Activated naive CD8-positive, alpha-beta T cell treated with anti-CD3 and anti-CD28 coated beads, Interleukin-2, amount 10 ng/mL, durations not matched to agents 7 days and 5 days (primary cell): ENCODE results near the gene CCL11. TPM values are rescaled to one million over a fixed set of nuclear protein-coding genes. Genes with fewer than 3 reads are reported as not detected.

Experiments used
- ATAC-seq: fragments of 150-1000 bp; cut with Tn5 transposase; one replicate; pipeline ENCODE4 v1.10.0; 2021; ENCODE audit warnings: low read depth, moderate library complexity
- POLR2A ChIA-PET: fragments of 350-600 bp; sonication (Branson Sonifier 250); formaldehyde crosslinking; loops from one replicate; lab custom pipeline; 2021; ENCODE audit warnings: antibody characterized with exemption; lab: Charles Lee
- DNase-seq: peaks from one replicate; pipeline ENCODE4 v3.0.0; 2021
- H3K27ac Mint-ChIP-seq: one replicate; pipeline ENCODE4 v1.8.0; 2022; ENCODE audit warnings: mild to moderate bottlenecking, mixed read lengths
- H3K27me3 Mint-ChIP-seq: one replicate; pipeline ENCODE4 v1.8.0; 2022; ENCODE audit warnings: mild to moderate bottlenecking, moderate library complexity, mixed read lengths
- H3K36me3 Mint-ChIP-seq: one replicate; pipeline ENCODE4 v1.8.0; 2021; ENCODE audit warnings: mild to moderate bottlenecking, mixed read lengths
- H3K4me1 Mint-ChIP-seq: one replicate; pipeline ENCODE4 v1.8.0; 2021; ENCODE audit warnings: mixed read lengths
- H3K4me3 Mint-ChIP-seq: one replicate; pipeline ENCODE4 v1.8.0; 2022; ENCODE audit warnings: mild to moderate bottlenecking, moderate library complexity, mixed read lengths
- H3K9me3 Mint-ChIP-seq: one replicate; pipeline ENCODE4 v1.8.0; 2021; ENCODE audit warnings: mixed read lengths
- total RNA-seq, 2 experiments: library from RNA; stranded (reverse); gene quantifications; one replicate each; pipeline ENCODE4 v1.2.3, GENCODE V29; 2021

CCL11 gene
- total RNA-seq, 2 experiments from 2014 or later: not detected

GRCh38 chr17:34252095-34252443 lies 33.5 kb upstream of the CCL11 start:
- Mint-ChIP-seq H3K27me3 (peaks cover 18% of the 10 kb centered on the region), H3K27ac (no peak overlapping the region), H3K9me3 (no peaks in the 10 kb centered on the region), H3K4me3 (no peak overlapping the region), H3K36me3 (no peaks in the 10 kb centered on the region), H3K4me1 (no peaks in the 10 kb centered on the region)
- DNase-seq (no peak), ATAC-seq (no peak)
- POLR2A ChIA-PET: no interaction called here

GRCh38 chr17:34252444-34253138 lies 33.0 kb upstream of the CCL11 start:
- ATAC-seq (no peak), DNase-seq (no peak)
- Mint-ChIP-seq H3K4me1 (no peaks in the 10 kb centered on the region), H3K27ac (no peak overlapping the region), H3K27me3 (peaks cover 21% of the 10 kb centered on the region), H3K36me3 (no peaks in the 10 kb centered on the region), H3K9me3 (no peaks in the 10 kb centered on the region), H3K4me3 (no peak overlapping the region)
- POLR2A ChIA-PET: no interaction called here

- Mint-ChIP-seq H3K4me3 (no peak overlapping the region), H3K27ac (no peak overlapping the region), H3K27me3 (peaks cover 21% of the 10 kb centered on the region), H3K9me3 (no peaks in the 10 kb centered on the region), H3K4me1 (no peaks in the 10 kb centered on the region), H3K36me3 (no peaks in the 10 kb centered on the region)
- ATAC-seq (no peak), DNase-seq (no peak)
- POLR2A ChIA-PET: no interaction called here
Measured at GRCh38 chr17:34253139-34253525, 32.4 kb upstream of the CCL11 start.

- Mint-ChIP-seq H3K27me3 (peaks cover 20% of the 10 kb centered on the region), H3K4me1 (no peaks in the 10 kb centered on the region), H3K36me3 (no peaks in the 10 kb centered on the region), H3K4me3 (no peak overlapping the region), H3K9me3 (no peaks in the 10 kb centered on the region), H3K27ac (no peak overlapping the region)
- no peak for ATAC-seq
- POLR2A ChIA-PET: no interaction called here
- no peak for DNase-seq
Measured at GRCh38 chr17:34254146-34254545, 31.4 kb upstream of the CCL11 start.

GRCh38 chr17:34254651-34255380 lies 30.7 kb upstream of the CCL11 start, which contains the start of gene CCL2:
Gene CCL2 (plus strand): TSS chr17:34255285. CDS start chr17:34255350, 65 bp downstream.
- POLR2A ChIA-PET: no interaction called here
- Mint-ChIP-seq H3K9me3 (no peaks in the 10 kb centered on the region), H3K4me1 (peaks cover 2% of the 10 kb centered on the region), H3K4me3 (no peak within 1 kb of the TSS), H3K27me3 (peaks cover 18% of the 10 kb centered on the region), H3K36me3 (no peaks in the 10 kb centered on the region), H3K27ac (no peak within 1 kb of the TSS)
- ATAC-seq (no peak), DNase-seq (no peak)

- DNase-seq: no peak
- peaks cover 18% of the 10 kb centered on the region for H3K27me3 Mint-ChIP-seq
Measured at GRCh38 chr17:34255381-34255732, 30.2 kb upstream of the CCL11 start.

GRCh38 chr17:34255841-34256240 lies 29.7 kb upstream of the CCL11 start:
- Mint-ChIP-seq H3K4me3 (no peak overlapping the region), H3K4me1 (peaks cover 2% of the 10 kb centered on the region), H3K27ac (no peak overlapping the region), H3K9me3 (no peaks in the 10 kb centered on the region), H3K36me3 (no peaks in the 10 kb centered on the region), H3K27me3 (peaks cover 18% of the 10 kb centered on the region)
- no peak for DNase-seq
- no peak for ATAC-seq
- POLR2A ChIA-PET: no interaction called here

More at GRCh38 chr17:34255381-34255732, 30.2 kb upstream of the CCL11 start:
- no peak for ATAC-seq
- H3K4me1 Mint-ChIP-seq: peaks cover 2% of the 10 kb centered on the region
- H3K4me3 Mint-ChIP-seq: no peak overlapping the region
- H3K27ac Mint-ChIP-seq: no peak overlapping the region
- POLR2A ChIA-PET: no interaction called here
- H3K36me3 Mint-ChIP-seq: no peaks in the 10 kb centered on the region
- H3K9me3 Mint-ChIP-seq: no peaks in the 10 kb centered on the region

- Mint-ChIP-seq H3K4me1 (peaks cover 6% of the 10 kb centered on the region), H3K36me3 (no peaks in the 10 kb centered on the region), H3K4me3 (no peak overlapping the region), H3K9me3 (no peaks in the 10 kb centered on the region), H3K27ac (no peak overlapping the region), H3K27me3 (peaks cover 20% of the 10 kb centered on the region)
- ATAC-seq (no peak), DNase-seq (no peak)
- POLR2A ChIA-PET: no interaction called here
Measured at GRCh38 chr17:34257299-34257985, 28.1 kb upstream of the CCL11 start.

GRCh38 chr17:34257986-34258326 lies 27.6 kb upstream of the CCL11 start:
- peaks cover 17% of the 10 kb centered on the region for H3K27me3 Mint-ChIP-seq
- POLR2A ChIA-PET: no interaction called here
- H3K9me3 Mint-ChIP-seq: no peaks in the 10 kb centered on the region
- DNase-seq: no peak
- no peaks in the 10 kb centered on the region for H3K36me3 Mint-ChIP-seq
- H3K27ac Mint-ChIP-seq: no peak overlapping the region
- peaks cover 6% of the 10 kb centered on the region for H3K4me1 Mint-ChIP-seq
- no peak for ATAC-seq
- no peak overlapping the region for H3K4me3 Mint-ChIP-seq

- POLR2A ChIA-PET: no interaction called here
- Mint-ChIP-seq H3K4me3 (no peak overlapping the region), H3K27me3 (peaks cover 11% of the 10 kb centered on the region), H3K9me3 (no peaks in the 10 kb centered on the region), H3K27ac (no peak overlapping the region), H3K4me1 (peaks cover 6% of the 10 kb centered on the region), H3K36me3 (no peaks in the 10 kb centered on the region)
- ATAC-seq (no peak), DNase-seq (no peak)
Measured at GRCh38 chr17:34259146-34259545, 26.4 kb upstream of the CCL11 start.

- no peaks in the 10 kb centered on the region for H3K36me3 Mint-ChIP-seq
- no peaks in the 10 kb centered on the region for H3K9me3 Mint-ChIP-seq
- DNase-seq (no peak), ATAC-seq (no peak)
- POLR2A ChIA-PET: no interaction called here
- H3K27ac Mint-ChIP-seq: no peak overlapping the region
- peaks cover 6% of the 10 kb centered on the region for H3K4me1 Mint-ChIP-seq
- H3K4me3 Mint-ChIP-seq: no peak overlapping the region
- peaks cover 25% of the 10 kb centered on the region for H3K27me3 Mint-ChIP-seq
Measured at GRCh38 chr17:34260861-34261260, 24.7 kb upstream of the CCL11 start.

GRCh38 chr17:34261568-34262337 lies 23.8 kb upstream of the CCL11 start:
- H3K27me3 Mint-ChIP-seq: peaks cover 30% of the 10 kb centered on the region

GRCh38 chr17:34265711-34266110 lies 19.8 kb upstream of the CCL11 start:
- Mint-ChIP-seq H3K27ac (no peak overlapping the region), H3K9me3 (no peaks in the 10 kb centered on the region), H3K4me1 (peaks cover 4% of the 10 kb centered on the region), H3K4me3 (no peak overlapping the region), H3K36me3 (no peaks in the 10 kb centered on the region), H3K27me3 (peaks cover 44% of the 10 kb centered on the region)
- DNase-seq: no peak
- POLR2A ChIA-PET: no interaction called here
- ATAC-seq: no peak

More at GRCh38 chr17:34261568-34262337, 23.8 kb upstream of the CCL11 start:
- H3K27ac Mint-ChIP-seq: no peak overlapping the region
- POLR2A ChIA-PET: no interaction called here
- no peak overlapping the region for H3K4me3 Mint-ChIP-seq
- DNase-seq (no peak), ATAC-seq (no peak)
- H3K9me3 Mint-ChIP-seq: no peaks in the 10 kb centered on the region
- no peaks in the 10 kb centered on the region for H3K36me3 Mint-ChIP-seq
- peaks cover 6% of the 10 kb centered on the region for H3K4me1 Mint-ChIP-seq
